GM23338 (cell line): ENCODE data around the gene CCDC50.

Source experiments
- CTCF ChIP-seq, 2 experiments: fragments of 200-600 bp in 1 of 2; sonication (generic) in 1 of 2; conservative IDR thresholded peaks; 2 replicates each; pipeline versions ENCODE4 v1.5.1 to v1.6.1; 2016 to 2017; ENCODE audit warnings: antibody characterized with exemption in 2 of 2, low read depth in 2 of 2, mild to moderate bottlenecking in 2 of 2, moderate library complexity in 1 of 2
- EZH2 ChIP-seq: fragments of 200-600 bp; sonication (generic); IDR thresholded peaks from one replicate; pipeline ENCODE4 v1.8.0; 2017; ENCODE audit warnings: antibody characterized with exemption, mild to moderate bottlenecking, low read depth; ENCODE audit not compliant: unreplicated experiment
- POLR2AphosphoS5 ChIP-seq: IDR thresholded peaks from 2 replicates; pipeline ENCODE4 v1.6.1; 2016; ENCODE audit warnings: antibody characterized with exemption, low read depth

DNA sequence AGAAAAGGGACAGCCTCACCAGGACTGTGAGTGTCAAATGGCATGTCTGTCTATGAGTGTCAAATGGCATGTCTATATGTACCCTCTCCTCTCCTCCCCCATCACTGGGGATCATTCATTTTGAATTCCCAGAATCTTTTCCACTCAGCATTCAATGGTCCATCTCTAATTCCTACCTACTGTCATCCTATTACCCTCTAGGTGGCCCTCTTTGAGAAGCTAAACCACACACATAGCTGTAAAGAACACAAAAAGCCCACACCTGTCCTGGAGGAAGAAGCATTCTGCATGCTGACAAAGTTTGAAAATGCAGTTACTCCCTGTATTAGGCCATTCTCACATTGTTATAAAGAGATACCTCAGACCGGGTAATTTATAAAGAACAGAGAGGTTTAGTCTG is 85.5 kb downstream of the CCDC50 start:
- TF ChIP-seq EZH2 = no peak
- TF ChIP-seq CTCF (conservative IDR thresholded peaks at IDR 0.05; ENCODE audit: low read depth in 2 of 2) = peak; percentile 14 to 51; a peak in 2 of 4 replicates
- no peak for TF ChIP-seq POLR2AphosphoS5
